HCT116 (cell line): Measurements from ENCODE around the gene NEDD4. TPM values are rescaled to one million over a fixed set of nuclear protein-coding genes. Genes with fewer than 3 reads are reported as not detected.

Experiments
- ATAC-seq: fragments of 200-7000 bp; cut with Tn5 transposase; 2 replicates; pipeline ENCODE4 v1.9.1; 2020; ENCODE audit warnings: mild to moderate bottlenecking, moderate library complexity
- BruUV-seq: library from RNA; stranded (reverse); fragments of 400-500 nt; replicated peaks from 2 replicates; lab custom pipeline; 2021; lab: Mats Ljungman, UMichigan
- CTCF ChIA-PET: fragments of 300-600 bp; sonication (Branson Sonifier 250); formaldehyde crosslinking; loops from one replicate; lab custom pipeline; 2021; ENCODE audit warnings: antibody characterized with exemption; lab: Charles Lee
- POLR2A ChIA-PET: fragments of 300-600, 350-600 bp; sonication (Branson Sonifier 250); formaldehyde crosslinking; loops from one replicate; lab custom pipeline; 2021; ENCODE audit warnings: antibody characterized with exemption; lab: Charles Lee
- RAD21 ChIA-PET, 2 experiments: fragments of 300-600 bp; sonication (Branson Sonifier 250); formaldehyde crosslinking; loops; one replicate each; lab custom pipeline; 2023; ENCODE audit warnings: low total read pairs in 2 of 2; ENCODE audit not compliant: uncharacterized antibody in 2 of 2, unreplicated experiment in 2 of 2, low non-redundant PET in 1 of 2; lab: Charles Lee
- DNase-seq: peaks from one replicate; pipeline ENCODE4 v3.0.0-alpha.2; 2010; ENCODE audit warnings: low read depth, low spot score
- H2AFZ ChIP-seq: fragments of 200-600 bp; shearing (Covaris generic), sonication (generic); 2 replicates; pipeline ENCODE4 v1.6.1; 2017; ENCODE audit warnings: low read depth, mixed run types, mixed read lengths, antibody characterized with exemption, low read length; ENCODE audit not compliant: poor library complexity, severe bottlenecking
- H3K27ac ChIP-seq: 2 replicates; pipeline ENCODE4 v1.5.1; 2012; ENCODE audit warnings: low read depth, low read length
- H3K27me3 ChIP-seq: fragments of 200-600 bp; sonication (generic); 2 replicates; pipeline ENCODE4 v1.6.1; 2016; ENCODE audit warnings: mixed run types, low read length, mixed read lengths; ENCODE audit not compliant: insufficient read depth
- H3K36me3 ChIP-seq, 2 experiments: fragments of 200-500 bp in 1 of 2; fragments of 200-600 bp in 1 of 2; sonication (Bioruptor generic) in 1 of 2; sonication (generic) in 1 of 2; 2 replicates each; pipeline versions ENCODE4 v1.5.1 to v1.6.1; 2014 to 2016; ENCODE audit warnings: low read length in 2 of 2, inconsistent platforms in 1 of 2, mixed read lengths in 1 of 2, mixed run types in 1 of 2; ENCODE audit not compliant: insufficient read depth in 2 of 2, control insufficient read depth in 1 of 2
- H3K4me1 ChIP-seq, 2 experiments: fragments of 200-600 bp in 1 of 2; sonication (generic) in 1 of 2; 2 replicates each; pipeline versions ENCODE4 v1.5.1 to v1.6.1; 2012 to 2017; ENCODE audit warnings: low read length in 2 of 2, inconsistent platforms in 1 of 2, mild to moderate bottlenecking in 1 of 2, mixed read lengths in 1 of 2, mixed run types in 1 of 2, moderate library complexity in 1 of 2; ENCODE audit not compliant: insufficient read depth in 2 of 2, control insufficient read depth in 1 of 2
- H3K4me2 ChIP-seq: fragments of 200-600 bp; sonication (generic); 2 replicates; pipeline ENCODE4 v1.6.1; 2017; ENCODE audit warnings: mixed run types, low read length, mixed read lengths
- H3K4me3 ChIP-seq, 2 experiments: fragments of 200-600 bp in 1 of 2; sonication (generic) in 1 of 2; replicated peaks in 1 of 2; 2 replicates each; pipeline ENCODE4 v1.5.1; 2011 to 2016; ENCODE audit warnings: low read length in 2 of 2, control low read depth in 1 of 2, low read depth in 1 of 2, mild to moderate bottlenecking in 1 of 2, mixed read lengths in 1 of 2, mixed run types in 1 of 2
- H3K79me2 ChIP-seq: fragments of 200-600 bp; sonication (generic); 2 replicates; pipeline ENCODE4 v1.6.1; 2017; ENCODE audit warnings: mild to moderate bottlenecking, mixed run types, low read length, moderate library complexity, mixed read lengths; ENCODE audit not compliant: insufficient read depth
- H3K9ac ChIP-seq: fragments of 200-600 bp; sonication (generic); 2 replicates; pipeline ENCODE4 v1.6.1; 2016; ENCODE audit warnings: low read length, mixed read lengths
- H3K9me2 ChIP-seq: fragments of 200-600 bp; sonication (generic), shearing (Covaris generic); 2 replicates; pipeline ENCODE4 v1.6.1; 2017; ENCODE audit warnings: mixed run types, mild to moderate bottlenecking, moderate library complexity; ENCODE audit not compliant: insufficient read depth
- H3K9me3 ChIP-seq, 2 experiments: fragments of 200-500 bp in 1 of 2; fragments of 200-600 bp in 1 of 2; sonication (Bioruptor generic) in 1 of 2; sonication (generic) in 1 of 2; 2 replicates each; pipeline ENCODE4 v1.6.1; 2014 to 2017; ENCODE audit warnings: low read length in 2 of 2, mixed read lengths in 2 of 2, inconsistent platforms in 1 of 2, low read depth in 1 of 2, mild to moderate bottlenecking in 1 of 2, mixed run types in 1 of 2, moderate library complexity in 1 of 2; ENCODE audit not compliant: control insufficient read depth in 1 of 2, insufficient read depth in 1 of 2
- H4K20me1 ChIP-seq: fragments of 200-600 bp; sonication (generic), shearing (Covaris generic); 2 replicates; pipeline ENCODE4 v1.6.1; 2017; ENCODE audit warnings: mixed run types, mild to moderate bottlenecking, moderate library complexity; ENCODE audit not compliant: insufficient read depth
- ATF3 ChIP-seq: IDR thresholded peaks from 2 replicates; pipeline ENCODE4 v1.6.1; 2012
- CBX3 ChIP-seq: IDR thresholded peaks from 2 replicates; pipeline ENCODE4 v1.6.1; 2012; ENCODE audit warnings: low read depth
- ELF1 ChIP-seq: IDR thresholded peaks from 2 replicates; pipeline ENCODE4 v1.6.1; 2012; ENCODE audit warnings: low read depth, borderline replicate concordance
- EZH2 ChIP-seq: fragments of 200-600 bp; sonication (generic); IDR thresholded peaks from 2 replicates; pipeline ENCODE4 v1.6.1; 2017; ENCODE audit warnings: antibody characterized with exemption, mixed run types
- FOSL1 ChIP-seq: IDR thresholded peaks from 2 replicates; pipeline ENCODE4 v1.6.1; 2012; ENCODE audit warnings: low read depth
- JUND ChIP-seq: IDR thresholded peaks from 2 replicates; pipeline ENCODE4 v1.6.1; 2012
- RAD21 ChIP-seq: IDR thresholded peaks from 2 replicates; pipeline ENCODE4 v1.6.1; 2012; ENCODE audit warnings: low read depth, mild to moderate bottlenecking
- SP1 ChIP-seq: IDR thresholded peaks from 2 replicates; pipeline ENCODE4 v1.6.1; 2012; ENCODE audit warnings: low read depth
- SRF ChIP-seq: IDR thresholded peaks from 2 replicates; pipeline ENCODE4 v1.6.1; 2012; ENCODE audit warnings: low read depth
- TCF7L2 ChIP-seq: IDR thresholded peaks from 2 replicates; pipeline ENCODE4 v1.7.0; 2011; ENCODE audit warnings: borderline replicate concordance, inconsistent platforms; ENCODE audit not compliant: insufficient read depth, insufficient read length; ENCODE audit errors: extremely low read depth
- ZFX ChIP-seq: fragments of 450-650 bp; IDR thresholded peaks from 2 replicates; pipeline ENCODE4 v1.6.1; 2017
- intact Hi-C: fragments of 100-400 bp; cut with micrococcal nuclease; formaldehyde crosslinking; loops from 2 replicates; pipeline ENCODE4 v1.10.0; 2022
- total RNA-seq: library from RNA; stranded (reverse); gene quantifications from one replicate; pipeline ENCODE4 v1.2.1, GENCODE V29; 2021; ENCODE audit not compliant: unreplicated experiment
- TF ChIP-seq, protein P1 (sequence below), 3 experiments: fragments of 200-600 bp in 1 of 3; sonication (generic) in 1 of 3; IDR thresholded peaks in 2 of 3; conservative IDR thresholded peaks in 1 of 3; 2 replicates each; pipeline ENCODE4 v1.5.1; 2012 to 2017; ENCODE audit warnings: low read depth in 2 of 3, low read length in 2 of 3, antibody characterized with exemption in 1 of 3, borderline replicate concordance in 1 of 3, control low read depth in 1 of 3, mild to moderate bottlenecking in 1 of 3, mixed read lengths in 1 of 3, mixed run types in 1 of 3, moderate library complexity in 1 of 3; ENCODE audit not compliant: insufficient read depth in 1 of 3

The NEDD4 gene
- total RNA-seq, 1 experiment from 2014 or later, result 13.7 TPM

DNA sequence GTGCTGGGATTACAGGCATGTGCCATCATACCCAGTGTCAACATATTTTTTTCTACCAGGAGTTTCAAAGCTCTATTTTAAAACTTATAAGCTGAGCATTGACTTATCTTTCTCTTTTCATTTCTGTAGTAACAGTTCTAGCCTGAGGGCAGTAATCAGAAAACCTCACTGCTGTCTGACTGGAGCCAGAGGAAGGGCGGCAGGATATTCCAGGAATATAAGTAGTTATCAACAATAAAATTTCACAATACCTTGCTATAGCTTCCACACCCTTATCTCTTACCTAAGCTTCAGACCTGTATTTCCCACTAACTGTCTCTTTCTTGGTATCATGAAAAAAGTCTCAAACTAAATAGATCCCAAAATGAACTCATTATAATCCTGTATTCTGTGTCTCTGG is 5.1 kb upstream of the NEDD4 start:
- BruUV-seq, result no TSS peak
- DNase-seq (no peak), ATAC-seq (no peak)
- H2AFZ ChIP-seq, result no peak overlapping the region
- no peaks in the 10 kb centered on the region for H3K9me3 ChIP-seq
- no peaks in the 10 kb centered on the region for H3K9me2 ChIP-seq
- intact Hi-C loops, result loop anchor here (10.0 kb wide), 1 partner anchor 246 kb away; the partner anchor contains the start of gene RFX7
- no peaks in the 10 kb centered on the region for H3K36me3 ChIP-seq
- H4K20me1 ChIP-seq, result no peaks in the 10 kb centered on the region
- no peak overlapping the region for H3K4me2 ChIP-seq
- H3K9ac ChIP-seq, result no peak overlapping the region
- no peak overlapping the region for H3K4me3 ChIP-seq
- no peaks in the 10 kb centered on the region for H3K27me3 ChIP-seq
- no peaks in the 10 kb centered on the region for H3K79me2 ChIP-seq
- ChIA-PET POLR2A (no interaction called here), RAD21 (no interaction called here), CTCF (no interaction called here)
- TF ChIP-seq ELF1, result no peak
- TF ChIP-seq CBX3, result no peak
- TF ChIP-seq JUND, result no peak
- TF ChIP-seq SP1, result no peak
- no peak for TF ChIP-seq FOSL1
- peaks cover 4 to 8% of the 10 kb centered on the region in 2 experiments; a peak in 2 of 4 replicates for H3K4me1 ChIP-seq
- no peak overlapping the region for H3K27ac ChIP-seq

GRCh38 chr15:55993804-55994560 is 570 bp upstream of the NEDD4 start:
- CTCF ChIA-PET, result no interaction called here
- Histone ChIP-seq H3K4me1 (peaks cover 8 to 17% of the 10 kb centered on the region in 2 experiments), H4K20me1 (no peaks in the 10 kb centered on the region), H3K9ac (peak overlapping the region; percentile 70), H3K27me3 (no peaks in the 10 kb centered on the region), H3K4me2 (peak overlapping the region; percentile 90), H3K27ac (peak overlapping the region; percentile 68), H3K9me2 (no peaks in the 10 kb centered on the region), H3K36me3 (no peaks in the 10 kb centered on the region), H3K9me3 (no peaks in the 10 kb centered on the region), H3K4me3 (peak overlapping the region; percentile 66 to 77)
- ATAC-seq, result peak; percentile 63
- RAD21 ChIA-PET, result no interaction called here
- intact Hi-C loops, result loop anchor here (2.0 to 10.0 kb wide), 2 partner anchors 59 to 251 kb away; partner anchors contain the start of gene RFX7
- DNase-seq, result peak; percentile 21
- POLR2A ChIA-PET, result no interaction called here
- BruUV-seq, result TSS peak; percentile 70
- TF ChIP-seq TCF7L2 (no peak), ATF3 (no peak), CBX3 (no peak), ELF1 (no peak), ZFX (peak; percentile 41), EZH2 (no peak), RAD21 (peak; percentile 45; the same call in 1 of the 2 replicates), SRF (no peak)
- TF ChIP-seq, protein P1, sequence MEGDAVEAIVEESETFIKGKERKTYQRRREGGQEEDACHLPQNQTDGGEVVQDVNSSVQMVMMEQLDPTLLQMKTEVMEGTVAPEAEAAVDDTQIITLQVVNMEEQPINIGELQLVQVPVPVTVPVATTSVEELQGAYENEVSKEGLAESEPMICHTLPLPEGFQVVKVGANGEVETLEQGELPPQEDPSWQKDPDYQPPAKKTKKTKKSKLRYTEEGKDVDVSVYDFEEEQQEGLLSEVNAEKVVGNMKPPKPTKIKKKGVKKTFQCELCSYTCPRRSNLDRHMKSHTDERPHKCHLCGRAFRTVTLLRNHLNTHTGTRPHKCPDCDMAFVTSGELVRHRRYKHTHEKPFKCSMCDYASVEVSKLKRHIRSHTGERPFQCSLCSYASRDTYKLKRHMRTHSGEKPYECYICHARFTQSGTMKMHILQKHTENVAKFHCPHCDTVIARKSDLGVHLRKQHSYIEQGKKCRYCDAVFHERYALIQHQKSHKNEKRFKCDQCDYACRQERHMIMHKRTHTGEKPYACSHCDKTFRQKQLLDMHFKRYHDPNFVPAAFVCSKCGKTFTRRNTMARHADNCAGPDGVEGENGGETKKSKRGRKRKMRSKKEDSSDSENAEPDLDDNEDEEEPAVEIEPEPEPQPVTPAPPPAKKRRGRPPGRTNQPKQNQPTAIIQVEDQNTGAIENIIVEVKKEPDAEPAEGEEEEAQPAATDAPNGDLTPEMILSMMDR (IDR thresholded peaks at IDR 0.05 in 2 of 3, conservative IDR thresholded peaks at IDR 0.05 in 1 of 3; ENCODE audit: borderline replicate concordance in 1 of 3, insufficient read depth in 1 of 3, low read depth in 2 of 3, low read length in 2 of 3), result 0 out of 6 replicates have a peak, but pooled peaks of 1 of the 3 experiments have one; percentile 28
- TF ChIP-seq, all 23 proteins: peak for 3
- H3K79me2 ChIP-seq, result 0 out of 2 replicates have a peak, but pooled peaks cover 10% of the 10 kb centered on the region
- H2AFZ ChIP-seq, result peak overlapping the region; percentile 99
